CD4-positive, alpha-beta T cell treated with Interleukin-4 for 1 hour (primary cell): Measurements from ENCODE around the gene FUCA1.
"Not testable (repeated sequence)": the region's sequence is repeated elsewhere in the genome, so short reads cannot be mapped to it uniquely, and the experiment has no call there.

Experiments used
- DNase-seq, 2 donors: peaks; one replicate each; pipeline ENCODE4 v3.0.0-alpha.2; 2020 to 2022

Gene FUCA1

GRCh38 chr1:23867895-23868556 lies at the start of gene FUCA1:
Gene FUCA1, minus strand, starts transcription at chr1:23868290. Its CDS starts 4 bp downstream, at chr1:23868286.
- DNase-seq = peak; percentile 96 to 98

- DNase-seq = peak; percentile 68 to 83
Observed at GRCh38 chr1:23916209-23917131, 48.4 kb upstream of the FUCA1 start.

- no peak for DNase-seq
Observed at GRCh38 chr1:23915466-23915865, 47.4 kb upstream of the FUCA1 start.

GRCh38 chr1:23914921-23915320 lies 46.8 kb upstream of the FUCA1 start:
- no peak for DNase-seq

DNA sequence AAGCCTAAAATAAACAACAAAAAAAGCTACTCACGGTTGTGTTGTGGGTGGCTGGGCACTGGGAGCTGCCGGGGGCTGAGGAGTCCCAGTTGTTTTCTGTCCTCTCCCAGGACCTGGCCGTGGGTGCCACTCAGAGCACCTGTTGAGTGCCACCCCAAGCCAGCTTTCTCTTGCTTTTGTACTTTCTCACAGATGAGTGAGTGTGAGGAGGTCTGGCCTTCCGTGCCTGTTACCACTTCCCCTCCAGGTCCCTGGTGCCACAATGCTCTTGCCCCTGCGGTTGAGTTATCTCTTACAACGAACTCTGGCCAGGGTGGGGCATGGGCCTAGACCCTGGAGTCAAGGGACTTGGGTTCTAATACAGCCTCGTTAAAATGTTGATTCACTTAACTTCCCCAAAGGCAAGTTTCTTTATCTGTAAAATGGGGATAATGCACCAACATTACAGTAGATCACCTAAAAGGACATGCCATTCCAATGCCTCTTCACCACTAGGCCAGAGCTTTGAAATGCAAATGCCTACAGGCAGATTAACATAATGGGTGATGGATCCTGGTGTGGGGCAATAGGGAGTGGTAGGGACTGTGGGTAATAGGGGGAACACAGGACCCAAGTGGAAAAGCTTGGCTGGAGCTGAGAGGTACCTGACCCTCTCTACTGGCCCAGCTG lies 45.3 kb upstream of the FUCA1 start, which contains the start of gene CNR2:
TSS of gene CNR2 (minus strand) at position 151 of the 669 bp plus-strand sequence. CDS start 37,745 bp downstream, outside the sequence.
- DNase-seq = peak; percentile 47 to 79

GRCh38 chr1:23911921-23912320 lies 43.8 kb upstream of the FUCA1 start:
- no peak for DNase-seq

GRCh38 chr1:23910553-23911246 lies 42.6 kb upstream of the FUCA1 start:
- DNase-seq = peak; percentile 38 to 59

GRCh38 chr1:23910144-23910543 lies 42.1 kb upstream of the FUCA1 start:
- no peak for DNase-seq

DNA sequence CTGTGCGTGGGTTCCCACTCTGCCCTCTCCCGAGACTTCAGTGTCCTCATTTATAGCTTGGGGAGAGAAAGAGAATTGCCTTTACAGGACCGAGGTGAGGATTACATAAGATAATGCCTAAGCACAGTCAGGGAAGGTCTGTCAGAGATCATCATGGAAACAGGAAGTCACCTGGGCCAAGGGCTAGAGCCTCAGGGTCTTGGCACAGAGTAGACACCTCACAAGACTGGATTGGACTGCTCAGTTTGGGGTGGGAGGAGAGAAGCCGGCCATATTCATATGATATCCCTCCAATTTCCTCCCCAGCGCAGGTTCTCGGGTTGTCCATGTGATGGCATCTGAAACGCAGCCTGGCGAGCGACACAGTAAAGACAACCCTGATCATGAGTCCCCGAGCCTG lies 41.3 kb upstream of the FUCA1 start:
- no peak for DNase-seq

DNA sequence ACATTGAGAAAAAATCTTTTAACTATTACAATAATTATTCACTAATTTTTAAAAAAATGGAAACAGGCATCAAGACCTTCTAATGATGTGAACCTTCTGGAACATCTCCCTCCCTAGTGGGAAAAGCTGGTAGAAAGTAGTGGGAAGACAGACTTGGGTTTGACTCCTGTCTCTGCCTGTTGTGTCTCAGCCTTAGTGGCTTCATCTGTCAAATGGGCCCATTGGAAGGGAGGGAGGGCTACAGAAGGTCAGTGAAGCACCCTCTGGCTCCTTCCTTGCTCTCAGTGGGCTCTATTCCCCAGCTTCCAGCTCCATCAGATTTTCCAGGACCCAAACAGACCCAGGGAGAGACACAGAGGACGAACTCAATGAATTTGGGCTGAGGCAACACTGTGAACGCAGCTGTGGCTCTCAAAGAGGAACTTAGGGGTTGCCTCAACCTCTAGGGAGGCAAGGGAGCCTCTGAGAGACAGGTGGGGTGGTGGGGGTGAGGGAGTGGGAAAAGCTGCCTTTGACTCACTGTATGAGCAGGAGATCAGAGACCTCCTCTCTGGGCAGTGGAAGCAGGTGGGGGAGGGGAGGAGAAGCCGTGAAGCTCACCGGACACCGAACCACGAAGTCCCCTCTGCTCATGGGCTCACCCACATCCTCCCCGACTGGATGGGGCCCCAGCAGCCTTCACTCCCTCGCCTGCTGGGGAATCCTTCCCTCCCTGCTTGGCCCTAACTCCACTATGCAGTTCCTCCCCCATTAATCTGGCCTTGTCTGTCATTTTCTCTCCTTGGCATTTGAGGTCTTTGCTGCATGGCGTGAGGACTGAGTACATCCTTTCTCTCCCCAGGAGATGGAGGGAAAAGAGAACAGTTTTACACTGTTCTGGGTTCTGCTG lies 40.6 kb upstream of the FUCA1 start:
- peak; percentile 36 to 59 for DNase-seq

DNA sequence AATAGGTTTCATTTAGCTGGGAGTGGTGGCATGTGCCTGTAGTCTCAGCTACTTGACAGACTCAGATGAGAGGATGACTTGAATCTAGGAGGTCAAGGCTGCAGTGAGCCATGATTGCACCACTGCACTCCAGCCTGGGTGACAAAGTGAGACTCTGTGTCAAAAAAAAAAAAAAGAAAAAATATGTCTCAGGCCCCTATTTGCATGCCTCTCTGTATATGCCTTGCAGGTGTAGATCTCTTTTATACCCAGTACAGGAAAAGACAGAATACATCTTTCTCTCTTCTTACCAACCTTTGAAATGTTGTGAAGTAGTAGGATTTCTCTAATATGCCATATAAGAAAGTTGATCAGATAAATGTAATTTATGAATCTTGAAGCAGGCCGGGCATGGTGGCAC lies 38.6 kb upstream of the FUCA1 start:
- no peak for DNase-seq

DNA sequence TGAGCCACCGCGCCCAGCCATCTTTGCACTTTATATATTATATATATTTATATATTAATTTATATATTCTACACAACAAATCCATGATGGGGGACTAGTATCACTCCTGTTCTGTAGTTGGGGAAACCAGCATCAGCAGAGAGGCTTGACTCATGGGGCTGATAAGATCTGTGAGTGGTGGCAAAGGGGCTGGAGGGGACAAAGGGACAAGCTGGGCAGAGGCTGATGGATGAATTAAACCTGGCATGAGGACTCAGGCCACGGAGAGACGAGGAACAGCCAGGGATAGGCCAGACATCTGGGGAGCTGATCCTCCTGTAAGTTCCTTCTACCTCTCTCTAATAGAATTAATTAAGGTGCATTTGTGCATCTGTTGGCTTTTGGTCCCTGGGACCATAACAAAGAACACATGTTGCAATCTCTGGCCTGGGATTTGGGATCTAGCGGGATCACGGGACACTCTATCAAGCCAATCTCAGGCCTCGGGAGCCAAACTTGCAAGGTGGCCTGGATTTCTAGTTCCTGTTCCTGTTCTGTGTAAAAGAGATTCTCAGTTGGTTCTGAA lies 37.5 kb upstream of the FUCA1 start:
- no peak for DNase-seq

DNA sequence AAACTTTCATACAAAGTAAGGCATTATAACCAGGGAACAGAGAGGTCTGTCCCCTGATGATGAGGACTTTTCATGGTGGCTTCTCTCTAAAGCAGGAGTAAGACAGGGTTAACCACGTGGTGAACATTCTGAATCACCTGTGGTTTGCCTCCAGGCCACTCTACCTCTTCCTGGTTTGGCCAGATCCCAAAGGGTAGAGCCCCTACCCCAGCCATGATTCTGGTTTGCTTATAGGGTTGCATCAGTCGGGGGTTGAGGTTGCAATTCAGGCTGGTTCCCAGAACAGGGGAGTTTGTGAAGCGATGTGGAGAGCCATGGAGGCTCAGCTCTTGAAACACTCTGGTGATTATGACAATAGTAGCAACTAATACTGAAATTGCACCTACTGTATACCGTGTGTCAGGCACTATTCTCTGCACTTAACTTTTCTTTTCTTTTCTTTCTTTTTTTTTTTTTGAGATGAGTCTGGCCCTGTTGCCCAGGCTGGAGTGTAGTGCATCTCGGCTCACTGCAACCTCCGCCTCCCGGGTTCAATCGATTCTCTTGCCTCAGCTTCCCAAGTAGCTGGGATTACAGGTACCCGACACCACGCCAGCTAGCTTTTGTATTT lies 36.8 kb upstream of the FUCA1 start:
- DNase-seq = no peak

DNA sequence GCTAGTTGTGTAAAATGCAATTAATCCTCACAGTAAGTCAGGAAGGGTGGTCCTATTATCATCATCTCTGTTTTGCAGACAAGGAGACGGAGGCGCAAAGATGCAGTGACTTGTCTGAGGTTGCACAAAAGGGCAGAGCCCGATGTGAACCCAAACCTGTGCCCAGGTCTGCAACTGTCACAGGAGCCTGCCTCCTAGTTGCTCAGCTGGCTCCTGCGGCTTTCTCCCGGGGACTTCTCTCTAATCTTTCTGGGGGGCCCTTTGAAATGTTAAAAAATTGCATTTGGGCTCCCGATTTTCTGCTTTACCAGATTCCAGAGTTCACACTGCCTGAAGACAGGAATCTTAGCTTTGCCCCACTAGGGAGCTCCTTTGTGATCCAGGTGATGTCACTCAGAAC lies 35.7 kb upstream of the FUCA1 start:
- DNase-seq = no peak

GRCh38 chr1:23902321-23903278 lies 34.5 kb upstream of the FUCA1 start:
- no peak for DNase-seq

DNA sequence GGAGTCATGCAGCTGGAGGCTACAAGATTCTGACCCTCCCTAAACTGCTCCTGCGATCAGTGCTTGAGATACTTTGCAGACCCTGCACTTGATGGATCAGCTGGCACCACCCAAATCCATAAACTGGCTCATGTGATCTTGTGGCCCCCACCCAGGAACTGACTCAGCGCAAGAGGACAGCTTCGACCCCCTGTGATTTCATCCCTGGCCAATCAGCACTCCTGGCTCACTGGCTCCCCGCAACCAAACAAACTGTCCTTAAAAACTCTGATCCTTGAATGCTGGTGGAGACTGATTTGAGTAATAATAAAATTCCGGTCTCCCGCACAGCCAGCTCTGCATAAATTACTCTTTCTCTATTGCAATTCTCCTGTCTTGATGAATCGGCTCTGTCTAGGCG lies 31.9 kb upstream of the FUCA1 start:
- not testable (repeated sequence) for DNase-seq

DNA sequence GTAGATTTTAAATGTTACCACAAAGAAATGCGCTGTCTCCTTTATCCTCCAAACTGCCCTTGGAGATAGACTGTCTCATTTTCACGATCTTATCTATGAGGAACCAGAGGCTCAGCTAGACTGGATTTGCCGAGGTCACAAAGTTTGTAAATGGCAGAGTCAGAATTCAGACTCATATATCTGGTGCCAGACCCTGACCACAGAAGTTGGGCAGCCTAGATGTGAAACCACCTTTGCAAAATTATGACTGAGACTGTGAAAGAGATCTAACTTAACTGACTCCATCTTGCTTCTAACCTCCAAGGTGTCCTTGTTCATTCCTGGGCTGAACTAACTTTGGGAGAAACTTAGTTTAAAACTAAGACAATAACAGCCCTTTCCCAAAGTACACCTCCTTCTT lies 31.0 kb upstream of the FUCA1 start:
- no peak for DNase-seq

DNA sequence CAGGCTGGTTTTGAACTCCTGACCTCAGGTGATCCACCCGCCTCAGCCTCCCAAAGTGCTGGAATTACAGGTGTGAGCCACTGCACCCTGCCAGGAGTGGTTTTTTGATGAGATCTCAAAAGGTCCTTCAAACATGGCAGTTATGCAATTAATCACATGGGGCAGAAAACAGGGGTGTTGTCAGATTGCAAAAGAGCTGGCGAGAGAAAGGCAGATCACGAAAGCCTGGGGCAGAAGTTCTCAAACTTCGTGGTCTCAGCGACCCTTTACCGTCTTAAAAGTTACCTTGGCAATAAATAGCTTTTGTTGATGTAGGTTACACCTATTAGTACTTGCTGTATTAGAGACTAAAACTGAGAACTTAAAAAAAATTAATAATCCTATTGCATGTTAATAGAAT lies 29.0 kb upstream of the FUCA1 start:
- DNase-seq = no peak

DNA sequence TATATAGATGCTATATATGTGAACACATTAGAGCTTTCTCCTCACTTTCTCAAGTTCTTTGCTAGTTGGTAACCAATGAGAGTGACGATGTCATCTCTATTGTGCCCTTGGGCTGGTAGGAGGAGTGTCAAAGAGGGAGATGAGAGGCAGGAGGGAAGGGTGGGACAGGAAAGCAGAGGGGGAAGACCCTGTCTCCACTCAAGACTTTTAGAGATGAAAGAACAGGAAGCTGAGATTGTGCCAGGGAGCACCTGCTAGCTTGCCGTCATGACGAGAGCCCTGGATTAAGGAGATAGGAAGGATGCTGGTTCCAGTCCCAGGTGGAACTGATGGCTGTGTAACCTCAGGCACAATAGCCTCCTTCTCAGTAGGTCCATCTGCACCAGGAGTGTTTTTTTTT lies 28.4 kb upstream of the FUCA1 start:
- peak in 1 of 2 donors; percentile 16 for DNase-seq

DNA sequence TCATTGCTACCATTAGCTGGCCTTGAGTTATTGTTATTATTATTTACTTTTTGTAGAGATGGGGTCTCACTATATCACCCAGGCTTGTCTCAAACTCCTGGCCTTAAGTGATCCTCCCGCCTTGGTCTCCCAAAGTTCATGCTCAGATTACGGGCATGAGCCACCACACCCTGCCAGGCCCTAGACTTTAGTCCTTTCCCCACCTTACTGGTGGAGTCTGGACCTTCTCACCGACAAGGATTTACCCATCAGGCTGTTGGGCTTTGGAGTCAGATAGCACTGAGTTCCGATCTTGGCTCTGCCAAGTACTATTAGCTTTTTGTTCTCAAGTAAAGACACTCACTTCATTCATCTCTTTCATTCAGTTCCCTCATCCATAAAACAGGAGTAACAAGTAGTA lies 27.9 kb upstream of the FUCA1 start:
- no peak for DNase-seq
